ENCODE results near the gene KIAA0040.

GRCh38 chr1:175155473-175155856, 37.1 kb downstream of the KIAA0040 start:
- TF ChIP-seq CTCF (IDR thresholded peaks at IDR 0.05) (no peak), POLR2A (IDR thresholded peaks at IDR 0.05) (no peak)
